IPS DF 4.7 (cell line): ENCODE measurements around the gene LRMDA.
"Not testable (repeated sequence)": the region's sequence is repeated elsewhere in the genome, so short reads cannot be mapped to it uniquely, and the experiment has no call there.

ENCODE experiments used
- DNase-seq: peaks from one replicate; pipeline ENCODE4 v3.0.0-alpha.2; 2013; ENCODE audit warnings: low spot score; ENCODE audit errors: extremely low read depth

LRMDA gene

DNA sequence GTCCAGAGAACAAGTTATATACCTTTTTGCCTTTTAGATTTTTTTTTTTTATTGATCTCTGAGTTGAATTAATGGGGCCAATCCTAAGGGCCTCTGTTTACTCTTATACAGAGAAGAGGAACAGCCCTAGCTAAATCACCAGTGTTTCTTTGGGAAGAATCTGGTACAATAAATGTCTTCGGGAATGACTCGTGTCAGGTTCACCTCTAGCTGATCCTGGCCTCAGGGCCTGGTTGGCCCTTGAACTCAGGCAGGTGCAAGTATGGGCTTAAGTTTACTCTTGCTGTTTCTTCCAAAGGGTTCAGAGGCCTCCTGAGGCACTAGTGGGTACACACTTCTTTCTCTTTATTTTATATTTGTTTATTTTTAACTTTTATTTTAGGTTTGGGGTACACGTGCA lies 71.0 kb downstream of the LRMDA start:
- no peak for DNase-seq

DNA sequence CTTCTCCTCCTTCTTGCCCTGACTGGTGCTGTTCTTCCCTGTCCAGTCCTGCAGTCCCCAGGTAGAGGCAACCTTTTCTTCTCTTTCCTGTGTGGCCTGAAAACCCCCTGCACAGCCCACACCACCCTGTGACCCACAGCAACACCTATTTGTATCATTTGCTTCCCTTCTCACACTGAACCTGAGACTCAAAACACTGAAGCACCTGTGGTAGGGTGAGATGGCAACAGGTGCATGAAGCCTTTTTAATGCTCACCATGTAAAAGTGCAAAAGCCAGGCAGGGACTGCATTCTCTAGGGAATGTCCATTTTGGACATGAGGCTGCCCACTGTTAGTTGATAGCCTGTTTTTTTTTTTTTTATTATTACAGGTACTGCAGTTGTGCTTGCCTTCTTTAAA lies 71.4 kb downstream of the LRMDA start:
- DNase-seq, result no peak

DNA sequence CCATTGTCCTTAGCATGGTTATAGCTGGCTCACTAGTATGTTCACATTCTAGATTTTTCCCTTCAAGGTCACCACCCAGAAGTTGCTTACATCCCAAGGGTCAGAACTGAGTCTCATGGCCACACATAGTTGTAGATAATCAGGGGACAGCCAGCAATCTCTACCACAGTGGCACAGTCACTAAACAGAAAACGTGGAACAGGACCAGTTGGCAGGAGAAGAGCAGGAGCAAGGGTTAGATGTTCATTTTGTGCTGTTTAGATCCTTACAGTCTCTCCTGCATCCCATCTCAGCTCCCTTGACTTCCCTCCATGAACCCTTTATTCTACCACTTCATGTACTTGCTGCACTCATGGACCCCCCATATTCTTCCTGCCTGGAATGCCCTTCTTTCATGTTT lies 73.9 kb downstream of the LRMDA start:
- DNase-seq, result no peak

DNA sequence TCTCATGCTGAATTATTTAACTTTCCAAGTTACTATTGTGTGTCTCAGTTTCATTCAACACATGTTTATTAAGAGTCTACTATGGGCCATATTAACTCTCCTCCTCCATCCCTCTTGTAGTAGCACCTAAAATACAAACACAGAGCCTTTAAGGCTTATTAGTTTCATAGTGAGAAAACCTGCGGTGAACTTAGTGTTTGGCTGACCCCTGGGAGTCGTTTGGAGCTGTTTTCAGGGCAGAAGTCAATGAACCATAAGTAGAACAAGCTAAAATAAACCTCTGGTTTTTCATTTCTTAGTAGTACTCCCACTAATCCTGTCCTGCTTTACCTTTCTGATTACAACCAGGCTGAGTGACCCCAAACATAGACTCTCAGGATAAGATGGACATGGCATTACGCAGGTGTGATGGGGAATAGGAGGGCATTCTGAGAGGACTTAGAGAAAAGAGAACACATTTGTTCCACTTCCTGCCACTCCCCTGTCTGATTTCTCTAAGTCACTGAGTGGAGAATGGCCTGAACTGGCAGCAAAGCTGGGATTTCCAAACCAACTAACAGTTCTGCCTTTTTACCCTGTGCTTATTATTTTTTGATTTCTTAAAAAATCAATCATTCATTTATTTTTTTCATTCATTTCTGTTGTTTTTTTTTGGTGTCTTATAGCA lies 74.5 kb downstream of the LRMDA start:
- DNase-seq, result no peak

DNA sequence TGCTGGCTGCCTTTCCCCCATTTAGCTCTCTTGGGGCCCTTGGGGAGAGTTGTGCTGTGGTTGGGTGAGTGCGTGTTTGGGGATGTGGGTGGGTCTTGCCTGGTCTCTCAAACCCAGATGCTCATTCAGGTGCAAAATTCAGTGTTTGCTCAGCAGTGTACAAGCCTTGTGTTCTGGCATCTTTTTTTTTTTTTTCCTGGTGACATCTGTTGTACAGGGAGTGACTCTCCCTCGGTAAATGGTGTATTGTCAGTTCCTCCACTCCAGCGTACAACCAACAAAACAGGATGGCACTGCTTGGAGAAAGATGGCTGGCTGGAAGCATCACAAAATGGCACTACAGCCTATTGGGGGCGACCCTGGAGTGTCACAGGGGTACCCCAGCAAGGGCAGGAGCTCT lies 75.5 kb downstream of the LRMDA start:
- no peak for DNase-seq

DNA sequence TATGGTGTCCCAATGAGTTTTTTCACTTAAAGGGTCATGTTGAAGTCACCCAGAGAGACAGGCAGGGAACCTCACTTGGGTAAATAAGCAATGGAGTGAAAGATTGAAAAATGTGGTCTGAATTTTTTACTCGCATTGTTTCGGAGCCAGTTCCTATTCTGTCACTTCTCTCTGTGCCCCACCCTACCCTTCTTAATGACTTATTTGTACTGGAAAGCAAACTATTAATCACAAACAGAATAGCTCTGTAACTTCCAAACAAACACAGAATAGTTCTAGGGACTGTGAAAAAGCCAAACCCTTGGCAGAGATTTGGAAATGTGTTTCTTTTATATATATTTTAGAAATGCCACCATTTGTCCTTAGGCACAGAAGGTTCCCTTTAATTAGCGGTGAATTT lies 76.0 kb downstream of the LRMDA start:
- no peak for DNase-seq

DNA sequence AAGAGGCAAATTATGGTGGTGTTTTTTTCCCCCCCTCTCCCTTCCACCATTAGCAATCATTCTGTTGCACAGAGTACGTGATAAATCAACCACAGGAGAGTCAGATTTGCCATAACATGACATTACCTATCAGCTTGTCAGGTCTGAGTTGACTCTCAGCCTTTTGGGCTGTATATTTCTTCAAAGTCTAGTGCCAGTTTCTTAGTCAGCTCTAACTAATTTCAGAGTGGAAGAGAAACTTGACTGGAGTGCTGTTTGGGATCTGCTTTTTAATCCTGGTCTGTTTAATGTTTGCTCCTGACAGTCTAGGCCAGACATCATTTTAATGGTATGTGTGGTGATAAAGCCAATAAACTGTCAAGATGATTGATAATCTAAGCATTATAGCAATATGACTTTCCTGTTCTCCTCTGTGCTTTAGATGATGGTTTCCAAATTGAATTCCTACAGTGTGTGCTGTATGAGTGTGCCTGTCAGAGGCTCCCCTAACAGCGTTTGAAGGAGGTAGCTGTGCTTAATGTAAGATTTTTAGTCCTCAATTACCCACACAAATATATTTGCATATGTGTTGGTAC lies 76.9 kb downstream of the LRMDA start:
- DNase-seq, result no peak

DNA sequence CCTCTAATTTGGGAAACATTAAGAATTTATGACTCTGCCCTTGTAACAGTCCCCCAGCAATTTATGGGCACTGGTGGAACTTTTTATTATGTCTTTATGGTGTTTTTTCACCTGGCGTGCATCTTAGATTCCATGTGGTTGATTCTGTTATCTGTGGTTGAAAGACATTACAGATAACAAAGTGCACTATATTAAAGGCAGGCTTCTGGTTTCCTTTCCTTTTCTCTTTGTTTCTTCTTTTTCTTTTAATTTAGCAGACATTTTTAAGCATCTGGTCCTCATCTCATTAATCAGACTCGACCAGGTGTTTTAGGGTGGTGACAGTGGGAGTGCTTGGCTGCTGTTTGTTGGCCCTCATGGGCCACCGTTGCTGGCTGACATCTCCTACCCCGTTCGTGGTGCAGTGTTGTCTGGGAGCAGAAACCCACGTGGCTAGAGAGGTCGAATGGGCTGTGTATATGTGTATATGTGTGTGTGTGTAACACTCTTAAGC lies 77.4 kb downstream of the LRMDA start:
- DNase-seq, result no peak

DNA sequence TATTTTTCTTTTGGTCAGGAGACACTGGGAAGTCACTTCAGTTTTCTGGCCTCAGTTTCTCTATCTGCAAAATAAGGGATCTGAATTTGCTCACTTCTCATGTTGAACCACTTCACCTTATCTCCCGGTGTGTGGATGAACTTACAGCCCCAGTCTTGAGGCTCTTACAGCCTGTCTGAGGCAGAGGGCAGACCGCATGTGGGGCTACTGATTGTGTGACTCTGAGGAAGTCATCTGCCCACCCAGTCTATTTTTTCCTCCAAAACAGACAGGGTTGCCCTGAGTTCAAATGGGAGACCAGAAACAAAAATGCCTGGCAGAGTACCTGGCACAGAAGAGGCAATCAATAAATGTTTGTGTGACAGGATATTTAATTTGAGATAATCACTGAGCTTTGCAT lies 78.3 kb downstream of the LRMDA start:
- DNase-seq, result no peak

DNA sequence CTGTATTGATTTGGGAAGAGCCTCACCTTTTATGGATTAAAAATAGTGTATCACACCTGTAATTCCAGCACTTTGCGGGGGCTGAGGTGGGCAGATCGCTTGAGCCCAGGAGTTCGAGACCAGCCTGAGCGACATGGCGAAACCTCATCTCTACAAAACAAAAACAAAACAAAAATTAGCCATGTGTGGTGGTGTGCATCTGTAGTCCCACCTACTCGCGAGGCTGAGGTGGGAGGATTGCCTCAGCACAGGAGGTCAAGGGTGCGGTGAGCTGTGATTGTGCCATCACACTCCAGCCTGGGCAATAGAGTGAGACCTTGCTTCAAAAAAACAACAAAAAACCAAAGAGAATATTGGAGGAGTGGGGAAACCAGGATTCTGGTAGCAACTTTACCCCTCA lies 79.6 kb downstream of the LRMDA start:
- DNase-seq, result no peak

DNA sequence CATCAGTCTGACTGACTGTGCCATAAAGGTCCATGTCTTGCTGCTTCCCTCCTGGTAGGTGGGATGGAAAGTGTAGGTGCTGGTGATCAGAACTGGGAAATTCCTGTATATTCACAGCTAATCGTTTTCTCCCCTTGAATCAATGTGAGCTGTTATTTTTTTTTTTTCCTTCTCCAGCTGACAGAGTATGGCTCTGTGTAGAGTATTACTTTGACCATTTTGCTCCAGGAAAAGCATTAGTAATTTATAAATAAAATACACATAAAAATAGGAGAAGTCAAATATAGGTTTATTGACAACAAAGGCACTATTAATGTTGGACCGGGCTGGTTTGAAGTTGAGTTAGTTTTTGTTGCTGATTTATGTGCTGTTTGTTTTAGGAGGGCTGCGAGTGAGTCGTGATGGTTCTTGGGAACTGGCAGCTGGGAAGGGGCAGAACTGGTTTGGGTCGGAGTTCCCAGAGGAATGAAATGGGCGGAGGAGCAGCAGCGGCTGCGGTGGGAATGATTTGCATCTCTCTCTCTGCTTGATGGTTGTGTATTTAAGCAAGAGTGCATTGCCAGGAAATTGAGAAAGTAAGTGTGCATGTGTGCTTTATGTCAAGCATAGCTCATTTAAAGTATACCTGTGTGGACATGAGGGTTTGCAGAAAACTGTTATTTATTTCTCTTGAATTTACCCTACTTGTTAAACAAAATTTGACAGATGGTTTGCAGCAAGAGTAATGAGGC lies 80.9 kb downstream of the LRMDA start:
- DNase-seq, result no peak

DNA sequence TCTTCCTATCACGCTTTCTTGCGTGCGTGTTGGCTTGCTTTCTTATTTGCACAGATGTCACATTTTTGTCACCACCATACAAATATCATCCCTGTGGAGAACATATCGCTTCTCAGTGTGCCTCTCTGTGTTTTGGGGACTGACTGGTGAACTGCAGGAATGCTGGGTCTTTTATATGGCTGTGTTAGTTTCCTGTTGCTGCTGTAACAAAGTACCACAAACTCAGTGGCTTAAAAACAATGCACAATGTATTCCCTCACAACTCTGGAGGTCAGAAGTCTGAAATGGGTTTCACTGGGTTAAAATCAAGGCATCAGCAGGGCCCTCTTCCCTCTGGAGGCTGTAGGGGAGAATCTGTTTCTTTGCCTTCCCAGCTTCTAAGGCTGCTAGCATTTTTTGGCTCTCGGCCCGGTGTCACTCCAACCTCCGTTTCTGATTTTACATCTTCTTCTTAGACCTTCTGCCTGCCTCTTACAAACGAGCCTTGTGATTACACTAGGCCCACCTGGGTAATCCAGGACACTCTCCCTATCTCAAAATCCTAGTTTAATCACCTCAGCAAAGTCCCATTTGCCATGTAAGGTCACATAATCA lies 82.0 kb downstream of the LRMDA start:
- DNase-seq, result no peak

DNA sequence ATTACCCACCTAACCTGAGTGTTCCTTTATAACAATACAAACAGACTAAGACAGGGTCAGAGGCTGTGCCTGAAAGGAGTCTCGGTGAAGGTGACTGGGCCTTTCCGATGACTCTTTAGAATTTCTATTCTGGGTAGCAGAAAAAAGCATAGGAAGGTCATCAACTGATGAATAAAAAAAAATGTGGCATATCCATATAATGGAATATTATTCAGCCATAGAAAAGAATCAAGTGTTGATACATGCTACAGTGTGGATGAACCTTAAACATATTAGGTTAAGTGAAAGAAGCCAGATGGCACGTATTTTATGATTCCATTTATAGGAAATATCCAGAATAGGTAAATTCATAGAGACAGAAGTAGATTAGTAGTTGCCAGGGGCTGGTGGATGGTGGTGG lies 83.4 kb downstream of the LRMDA start:
- no peak for DNase-seq

DNA sequence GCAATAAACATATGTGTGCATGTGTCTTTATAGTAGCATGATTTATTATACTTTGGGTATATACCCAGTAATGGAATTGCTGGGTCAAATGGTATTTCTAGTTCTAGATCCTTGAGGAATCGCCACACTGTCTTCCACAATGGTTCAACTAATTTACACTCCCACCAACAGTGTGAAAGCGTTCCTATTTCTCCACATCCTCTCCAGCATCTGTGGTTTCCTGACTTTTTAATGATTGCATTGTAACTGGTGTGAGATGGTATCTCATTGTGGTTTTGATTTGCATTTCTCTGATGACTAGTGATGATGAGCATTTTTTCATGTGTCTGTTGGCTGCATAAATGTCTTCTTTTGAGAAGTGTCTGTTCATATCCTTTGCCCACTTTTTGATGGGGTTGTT lies 84.7 kb downstream of the LRMDA start:
- DNase-seq, result not testable (repeated sequence)

DNA sequence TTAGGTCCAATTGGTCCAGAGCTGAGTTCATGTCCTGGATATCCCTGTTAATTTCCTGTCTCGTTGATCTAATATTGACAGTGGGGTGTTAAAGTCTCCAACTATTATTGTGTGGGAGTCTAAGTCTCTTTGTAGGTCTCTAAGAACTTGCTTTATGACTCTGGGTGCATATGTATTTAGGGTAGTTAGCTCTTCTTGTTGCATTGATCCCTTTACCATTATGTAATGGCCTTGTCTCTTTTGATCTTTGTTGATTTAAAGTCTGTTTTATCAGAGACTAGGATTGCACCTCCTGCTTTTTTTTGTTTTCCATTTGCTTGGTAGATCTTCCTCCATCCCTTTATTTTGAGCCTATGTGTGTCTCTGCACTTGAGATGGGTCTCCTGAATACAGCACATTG lies 87.8 kb downstream of the LRMDA start:
- DNase-seq, result not testable (repeated sequence)

DNA sequence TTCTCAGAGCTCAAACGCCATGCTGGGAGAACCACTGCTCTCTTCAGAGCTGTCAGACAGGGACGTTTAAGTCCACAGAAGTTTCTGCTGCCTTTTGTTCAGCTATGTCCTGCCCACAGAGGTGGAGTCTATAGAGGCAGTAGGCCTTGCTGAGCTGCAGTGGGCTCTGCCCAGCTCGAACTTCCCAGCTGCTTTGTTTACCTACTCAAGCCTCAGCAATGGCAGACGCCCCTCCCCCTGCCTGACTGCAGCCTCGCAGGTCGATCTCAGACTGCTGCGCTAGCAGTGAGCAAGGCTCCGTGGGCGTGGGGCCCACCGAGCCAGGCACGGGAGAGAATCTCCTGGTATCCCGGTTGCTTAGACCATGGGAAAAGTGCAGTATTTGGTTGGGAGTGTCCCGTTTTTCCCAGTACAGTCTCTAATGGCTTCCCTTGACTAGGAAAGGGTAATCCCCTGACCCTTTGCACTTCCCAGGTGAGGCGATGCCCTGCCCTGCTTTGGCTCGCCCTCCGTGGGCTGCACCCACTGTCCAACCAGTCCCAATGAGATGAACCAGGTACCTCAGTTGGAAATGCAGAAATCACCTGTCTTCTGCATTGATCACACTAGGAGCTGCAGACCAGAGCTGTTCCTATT lies 89.9 kb downstream of the LRMDA start:
- DNase-seq, result not testable (repeated sequence)

DNA sequence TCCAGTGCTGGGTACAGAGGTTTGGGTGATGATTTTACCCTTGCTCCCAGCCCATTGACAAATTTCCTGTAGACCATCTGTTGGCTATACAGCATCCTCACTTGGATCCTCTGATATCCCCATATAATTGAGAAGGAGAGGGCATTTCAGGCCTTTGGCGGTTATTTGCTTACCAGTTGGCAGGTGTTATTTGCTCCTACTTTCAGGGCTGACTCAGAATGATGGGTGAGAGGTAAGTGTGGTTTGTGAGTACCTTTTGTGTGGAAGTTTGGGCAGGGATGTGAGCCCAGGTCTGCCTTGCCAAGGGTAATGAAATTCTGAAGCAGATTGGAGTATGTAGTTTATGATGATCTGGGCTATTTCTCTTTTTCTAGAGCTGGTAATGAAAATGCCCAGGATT lies 93.6 kb downstream of the LRMDA start:
- DNase-seq, result no peak

DNA sequence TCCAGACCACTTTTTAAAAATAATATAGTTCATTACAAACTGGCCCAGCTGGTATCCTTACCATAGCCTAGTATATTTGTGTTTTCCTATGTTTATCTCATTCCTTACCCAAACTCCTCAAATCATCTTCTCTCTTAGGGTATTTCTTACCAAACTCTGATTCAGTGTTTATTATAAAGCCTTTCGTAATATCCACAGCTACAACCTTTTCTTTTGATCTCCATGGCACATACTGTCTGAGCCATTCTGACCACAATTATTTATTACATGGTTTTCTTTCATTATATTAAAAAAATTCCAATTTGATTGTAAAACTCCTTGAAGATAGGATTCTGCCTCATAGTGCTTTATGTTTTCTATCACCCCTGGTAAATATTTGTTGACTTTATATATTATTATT lies 94.2 kb downstream of the LRMDA start:
- DNase-seq, result no peak

DNA sequence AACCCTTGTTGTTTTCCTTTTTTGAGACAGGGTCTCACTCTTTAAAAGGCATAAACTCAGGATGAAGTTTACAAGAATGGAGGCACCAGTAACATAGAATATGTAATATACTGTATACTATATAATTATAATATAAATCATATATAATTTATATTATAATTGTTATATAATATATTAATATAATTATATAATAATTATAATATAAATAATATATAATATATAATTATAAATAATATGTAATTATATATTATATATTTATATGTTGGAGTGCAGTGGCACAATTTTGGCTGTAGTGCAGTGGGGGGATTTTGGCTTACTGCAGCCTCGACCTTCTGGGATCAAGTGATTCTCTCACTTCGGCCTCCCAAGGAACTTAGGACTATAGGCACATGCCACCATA lies 96.1 kb downstream of the LRMDA start:
- no peak for DNase-seq

DNA sequence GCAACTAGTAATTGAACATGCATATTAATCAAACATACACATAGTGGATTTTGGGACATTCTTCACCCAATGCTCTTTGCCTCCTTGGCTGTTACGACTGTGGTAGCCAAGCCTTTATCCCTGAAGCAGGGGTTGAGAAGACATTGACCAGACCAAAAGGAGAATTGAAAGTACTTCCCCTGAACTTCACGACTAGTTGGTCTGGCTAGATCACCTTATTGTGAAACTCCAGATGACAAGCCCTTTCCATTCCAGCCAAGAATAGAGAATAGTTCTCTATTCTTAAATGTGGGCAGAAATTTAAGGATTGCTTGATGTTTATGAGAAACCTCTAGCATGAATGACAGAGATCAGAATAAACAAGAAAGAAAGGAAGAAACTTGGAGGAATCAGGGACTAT lies 97.0 kb downstream of the LRMDA start:
- no peak for DNase-seq

DNA sequence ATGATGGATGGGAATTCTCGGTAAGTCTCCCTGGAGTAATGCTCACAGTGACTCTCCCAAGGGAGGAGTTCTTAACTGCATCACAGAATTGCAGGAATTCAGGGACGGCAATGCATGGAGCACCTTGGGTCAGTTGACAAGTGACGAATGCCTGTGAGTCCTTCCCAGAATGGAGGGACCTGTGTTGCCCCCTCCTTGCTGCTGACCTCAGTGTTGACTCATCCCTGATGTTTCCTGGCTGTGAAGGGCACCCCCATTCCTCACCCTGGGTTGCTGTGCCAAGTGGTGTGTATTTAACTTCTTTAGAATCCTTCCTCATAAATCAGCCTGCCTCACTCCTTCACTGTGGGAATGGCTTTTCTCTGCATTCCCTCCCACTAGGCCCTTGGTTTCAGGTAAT lies 98.9 kb downstream of the LRMDA start:
- no peak for DNase-seq

DNA sequence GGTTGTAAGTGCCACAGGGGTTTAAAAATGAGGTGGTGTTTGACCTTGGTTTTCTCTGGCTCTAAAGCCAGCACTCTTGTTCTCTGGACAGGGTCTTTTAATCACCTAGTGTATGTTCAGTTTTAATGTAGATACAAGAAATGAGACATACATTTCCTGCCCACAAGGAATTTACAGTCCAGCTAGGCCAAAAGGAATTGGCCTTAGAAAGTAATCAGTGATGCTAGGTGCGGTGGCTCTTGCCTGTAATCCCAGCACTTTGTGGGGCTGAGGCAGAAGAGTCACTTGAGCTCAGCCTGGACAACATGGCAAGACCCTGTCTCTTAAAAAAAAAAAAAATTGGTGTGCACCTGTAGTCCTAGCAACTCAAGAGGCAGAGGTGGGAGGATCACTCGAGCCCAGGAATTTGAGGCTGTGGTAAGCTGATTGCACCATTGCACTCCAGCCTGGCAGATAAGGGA lies 100.2 kb downstream of the LRMDA start:
- DNase-seq, result no peak
